ENCODE results near the gene HS6ST1. TPM values are rescaled to one million over a fixed set of nuclear protein-coding genes. Genes with fewer than 3 reads are reported as not detected.

Gene HS6ST1
- total RNA-seq, 1 experiment from 2014 or later, result 22.0 TPM

DNA sequence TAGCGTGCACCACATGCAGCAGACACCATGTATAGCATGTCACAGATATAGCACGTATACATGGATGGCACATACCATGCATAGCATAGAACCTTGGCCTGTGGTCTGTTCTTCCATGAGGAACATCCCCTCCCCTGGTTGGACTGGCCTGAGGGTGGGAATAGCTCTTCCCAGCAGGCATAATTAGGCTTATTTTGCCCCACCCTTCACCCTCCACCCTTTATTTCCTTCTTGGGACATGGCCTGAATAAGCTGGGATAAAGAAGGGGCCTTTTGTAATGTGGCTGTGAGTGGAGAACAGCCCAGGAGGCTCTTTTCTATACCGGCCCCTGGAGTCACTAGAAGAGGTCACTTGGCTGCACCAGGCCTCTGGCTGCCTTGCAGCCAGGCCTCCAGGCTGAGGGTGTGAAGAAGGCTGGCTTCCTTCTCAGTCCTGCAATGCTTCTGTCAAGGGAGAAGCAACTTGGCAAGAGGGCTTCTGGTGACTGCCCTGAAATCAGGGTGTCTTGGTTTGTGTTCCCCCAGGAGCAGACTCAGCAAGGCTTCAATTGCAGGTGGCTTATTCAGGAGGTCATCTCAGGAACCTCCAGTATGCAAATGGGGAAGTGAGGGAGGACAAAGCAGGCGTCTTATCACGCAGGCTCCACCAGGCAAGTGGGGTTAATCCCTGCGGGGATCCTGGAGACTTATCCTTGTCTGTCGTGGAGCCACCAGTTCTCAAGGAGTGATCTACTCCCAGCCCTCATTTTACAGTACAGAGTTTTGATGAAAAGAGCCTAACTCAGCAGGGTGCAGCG, 68.2 kb downstream of the HS6ST1 start:
- intact Hi-C loops (cut with micrococcal nuclease; ENCODE audit: unreplicated experiment) (no loop called here), in situ Hi-C loops (cut with HindIII; ENCODE audit: low pct_unique_long_range_greater_than_20kb, low sequenced_read_pairs) (no loop called here)
- BruUV-seq (replicated peaks), result no TSS peak
- Histone ChIP-seq H3K27ac (ENCODE audit: low read length) (no peak overlapping the region), H3K4me1 (ENCODE audit: control insufficient read depth, insufficient read depth, low read length) (no peaks in the 10 kb centered on the region), H3K4me3 (ENCODE audit: low read depth in 2 of 2, low read length in 2 of 2) (no peak overlapping the region), H3K9me3 (ENCODE audit: control insufficient read depth, insufficient read depth, low read depth, low read length) (no peaks in the 10 kb centered on the region), H3K36me3 (ENCODE audit: control insufficient read depth, insufficient read depth, low read length) (no peaks in the 10 kb centered on the region), H3K27me3 (ENCODE audit: control insufficient read depth, insufficient read depth, low read length) (no peaks in the 10 kb centered on the region; the same call in 1 of the 2 replicates)
- ATAC-seq (no peak), DNase-seq (ENCODE audit: low read depth, low spot score) (no peak)
- TF ChIP-seq, protein P1, sequence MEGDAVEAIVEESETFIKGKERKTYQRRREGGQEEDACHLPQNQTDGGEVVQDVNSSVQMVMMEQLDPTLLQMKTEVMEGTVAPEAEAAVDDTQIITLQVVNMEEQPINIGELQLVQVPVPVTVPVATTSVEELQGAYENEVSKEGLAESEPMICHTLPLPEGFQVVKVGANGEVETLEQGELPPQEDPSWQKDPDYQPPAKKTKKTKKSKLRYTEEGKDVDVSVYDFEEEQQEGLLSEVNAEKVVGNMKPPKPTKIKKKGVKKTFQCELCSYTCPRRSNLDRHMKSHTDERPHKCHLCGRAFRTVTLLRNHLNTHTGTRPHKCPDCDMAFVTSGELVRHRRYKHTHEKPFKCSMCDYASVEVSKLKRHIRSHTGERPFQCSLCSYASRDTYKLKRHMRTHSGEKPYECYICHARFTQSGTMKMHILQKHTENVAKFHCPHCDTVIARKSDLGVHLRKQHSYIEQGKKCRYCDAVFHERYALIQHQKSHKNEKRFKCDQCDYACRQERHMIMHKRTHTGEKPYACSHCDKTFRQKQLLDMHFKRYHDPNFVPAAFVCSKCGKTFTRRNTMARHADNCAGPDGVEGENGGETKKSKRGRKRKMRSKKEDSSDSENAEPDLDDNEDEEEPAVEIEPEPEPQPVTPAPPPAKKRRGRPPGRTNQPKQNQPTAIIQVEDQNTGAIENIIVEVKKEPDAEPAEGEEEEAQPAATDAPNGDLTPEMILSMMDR (IDR thresholded peaks at IDR 0.05), result no peak
- TF ChIP-seq POLR2AphosphoS5 (IDR thresholded peaks at IDR 0.05; ENCODE audit: low read depth, low read length), result no peak
- TF ChIP-seq SIN3A (IDR thresholded peaks at IDR 0.05; ENCODE audit: borderline replicate concordance, insufficient read depth, low read depth, low read length), result no peak
- no peak for TF ChIP-seq TCF7L2 (IDR thresholded peaks at IDR 0.05; ENCODE audit: low read depth, low read length)
- TF ChIP-seq, protein P2, sequence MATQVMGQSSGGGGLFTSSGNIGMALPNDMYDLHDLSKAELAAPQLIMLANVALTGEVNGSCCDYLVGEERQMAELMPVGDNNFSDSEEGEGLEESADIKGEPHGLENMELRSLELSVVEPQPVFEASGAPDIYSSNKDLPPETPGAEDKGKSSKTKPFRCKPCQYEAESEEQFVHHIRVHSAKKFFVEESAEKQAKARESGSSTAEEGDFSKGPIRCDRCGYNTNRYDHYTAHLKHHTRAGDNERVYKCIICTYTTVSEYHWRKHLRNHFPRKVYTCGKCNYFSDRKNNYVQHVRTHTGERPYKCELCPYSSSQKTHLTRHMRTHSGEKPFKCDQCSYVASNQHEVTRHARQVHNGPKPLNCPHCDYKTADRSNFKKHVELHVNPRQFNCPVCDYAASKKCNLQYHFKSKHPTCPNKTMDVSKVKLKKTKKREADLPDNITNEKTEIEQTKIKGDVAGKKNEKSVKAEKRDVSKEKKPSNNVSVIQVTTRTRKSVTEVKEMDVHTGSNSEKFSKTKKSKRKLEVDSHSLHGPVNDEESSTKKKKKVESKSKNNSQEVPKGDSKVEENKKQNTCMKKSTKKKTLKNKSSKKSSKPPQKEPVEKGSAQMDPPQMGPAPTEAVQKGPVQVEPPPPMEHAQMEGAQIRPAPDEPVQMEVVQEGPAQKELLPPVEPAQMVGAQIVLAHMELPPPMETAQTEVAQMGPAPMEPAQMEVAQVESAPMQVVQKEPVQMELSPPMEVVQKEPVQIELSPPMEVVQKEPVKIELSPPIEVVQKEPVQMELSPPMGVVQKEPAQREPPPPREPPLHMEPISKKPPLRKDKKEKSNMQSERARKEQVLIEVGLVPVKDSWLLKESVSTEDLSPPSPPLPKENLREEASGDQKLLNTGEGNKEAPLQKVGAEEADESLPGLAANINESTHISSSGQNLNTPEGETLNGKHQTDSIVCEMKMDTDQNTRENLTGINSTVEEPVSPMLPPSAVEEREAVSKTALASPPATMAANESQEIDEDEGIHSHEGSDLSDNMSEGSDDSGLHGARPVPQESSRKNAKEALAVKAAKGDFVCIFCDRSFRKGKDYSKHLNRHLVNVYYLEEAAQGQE (IDR thresholded peaks at IDR 0.05; ENCODE audit: insufficient read depth in 1 of 2, low read depth in 2 of 2, low read length in 1 of 2), result no peak
- ChIA-PET POLR2A (no interaction called here), CTCF (no interaction called here)

DNA sequence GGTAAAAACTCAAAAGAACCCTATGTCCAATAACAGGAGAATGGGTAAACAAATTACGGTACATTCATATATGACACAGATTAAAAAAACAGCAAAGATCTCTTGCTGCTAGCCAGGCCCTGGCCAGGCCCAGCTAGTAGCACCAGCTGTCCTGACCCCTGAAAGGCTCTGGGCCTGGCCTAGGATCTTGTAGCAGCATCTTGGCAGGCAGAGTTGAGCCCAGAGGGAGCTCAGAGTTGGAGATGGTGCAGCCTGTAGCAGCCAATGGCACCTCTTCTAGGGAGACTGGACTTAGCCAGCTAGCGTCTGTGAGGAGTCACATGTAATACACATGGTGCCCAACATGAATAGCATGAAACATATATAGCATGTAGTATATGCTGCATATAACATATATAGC, 69.1 kb downstream of the HS6ST1 start:
- TF ChIP-seq, protein P2 (IDR thresholded peaks at IDR 0.05; ENCODE audit: insufficient read depth in 1 of 2, low read depth in 2 of 2, low read length in 1 of 2), result no peak
- TF ChIP-seq SIN3A (IDR thresholded peaks at IDR 0.05; ENCODE audit: borderline replicate concordance, insufficient read depth, low read depth, low read length) (no peak), POLR2AphosphoS5 (IDR thresholded peaks at IDR 0.05; ENCODE audit: low read depth, low read length) (no peak), TCF7L2 (IDR thresholded peaks at IDR 0.05; ENCODE audit: low read depth, low read length) (no peak)
- TF ChIP-seq, protein P1 (IDR thresholded peaks at IDR 0.05), result no peak
- BruUV-seq (replicated peaks), result no TSS peak
- ATAC-seq (no peak), DNase-seq (ENCODE audit: low read depth, low spot score) (no peak)
- H3K27me3 ChIP-seq (ENCODE audit: control insufficient read depth, insufficient read depth, low read length), result no peaks in the 10 kb centered on the region
- H3K36me3 ChIP-seq (ENCODE audit: control insufficient read depth, insufficient read depth, low read length), result no peaks in the 10 kb centered on the region
- intact Hi-C loops (cut with micrococcal nuclease; ENCODE audit: unreplicated experiment) (no loop called here), in situ Hi-C loops (cut with HindIII; ENCODE audit: low pct_unique_long_range_greater_than_20kb, low sequenced_read_pairs) (no loop called here)
- H3K27ac ChIP-seq (ENCODE audit: low read length), result no peak overlapping the region
- POLR2A ChIA-PET, result no interaction called here
- H3K4me1 ChIP-seq (ENCODE audit: control insufficient read depth, insufficient read depth, low read length), result no peaks in the 10 kb centered on the region
- CTCF ChIA-PET, result no interaction called here
- no peaks in the 10 kb centered on the region for H3K9me3 ChIP-seq (ENCODE audit: control insufficient read depth, insufficient read depth, low read depth, low read length)
- no peak overlapping the region for H3K4me3 ChIP-seq (ENCODE audit: low read depth in 2 of 2, low read length in 2 of 2)

All from Panc1 (cell line).